GM18517 (cell line): Measurements from ENCODE around the gene ROM1.
"Not testable (repeated sequence)": the region's sequence is repeated elsewhere in the genome, so short reads cannot be mapped to it uniquely, and the experiment has no call there.

Experiments
- ATAC-seq: cut with Tn5 transposase; IDR thresholded peaks from one replicate; pipeline ENCODE4 v1.9.1; 2021; ENCODE audit warnings: mild to moderate bottlenecking, moderate library complexity; ENCODE audit not compliant: unreplicated experiment

ROM1 gene

GRCh38 chr11:62585356-62585755 is 27.7 kb upstream of the ROM1 start:
- ATAC-seq = not testable (repeated sequence)

- ATAC-seq = no peak
These were observed 24.0 kb upstream of the ROM1 start for GRCh38 chr11:62588966-62589637.

DNA sequence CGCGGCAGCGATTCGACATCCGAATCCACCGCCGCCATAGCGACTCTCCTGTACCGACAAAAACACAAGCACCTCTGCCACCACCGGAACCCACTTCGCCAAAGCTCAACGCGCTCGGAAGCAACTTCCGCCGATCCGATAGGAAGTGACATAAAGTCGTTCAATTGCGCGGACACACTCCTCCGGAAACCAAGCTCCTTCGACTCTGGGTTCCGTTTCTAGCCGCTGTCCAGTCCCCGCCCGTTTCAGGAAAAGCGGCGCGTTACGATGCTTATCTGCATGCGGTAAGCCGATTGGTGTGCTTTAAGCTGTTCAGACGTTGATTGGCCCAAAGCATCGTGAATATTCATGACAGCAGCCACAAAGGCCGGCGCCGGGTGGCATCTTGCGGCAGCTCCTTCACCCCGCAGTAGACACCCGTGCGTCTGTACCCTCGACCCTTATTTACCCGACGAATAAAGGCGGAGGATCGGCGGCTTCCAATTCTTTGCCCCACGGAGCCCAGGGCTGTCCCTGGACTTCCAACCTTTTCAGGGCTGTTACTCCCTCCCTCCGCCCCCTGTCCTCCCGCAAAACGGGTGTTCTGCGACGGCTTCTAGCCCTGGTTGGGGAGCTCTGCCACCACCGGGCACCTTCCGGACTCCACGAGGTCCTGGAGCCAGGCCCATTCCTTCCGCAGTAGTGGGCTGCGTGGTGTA is 21.5 kb upstream of the ROM1 start, which contains the start of gene TUT1:
TUT1 (minus strand) TSS at position 76 of the 698 bp plus-strand sequence; CDS start at position 38, 38 bp downstream.
- peak; percentile 79 for ATAC-seq

- ATAC-seq = no peak
These were observed 20.8 kb upstream of the ROM1 start for GRCh38 chr11:62592146-62592815.

DNA sequence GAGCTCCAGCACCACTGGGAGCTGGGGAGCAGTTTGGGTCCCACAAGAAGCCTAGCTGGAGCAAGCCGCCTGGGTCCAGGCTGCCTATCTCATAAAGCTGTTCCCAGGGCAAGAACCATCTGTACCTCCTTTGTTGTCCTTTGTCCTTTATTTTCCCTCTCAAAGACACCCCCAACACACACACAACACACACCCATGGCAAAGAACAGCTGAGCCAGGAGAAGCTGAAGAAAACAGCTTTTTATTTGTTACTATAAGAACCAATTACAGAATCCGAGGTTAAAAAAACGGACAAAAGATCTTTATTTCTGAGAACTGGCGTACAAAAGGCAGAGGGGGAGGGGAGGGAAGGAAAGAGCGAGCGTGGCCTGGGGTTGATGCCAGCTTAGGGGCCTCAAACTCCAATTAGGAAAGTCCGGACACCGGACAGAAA is 20.1 kb upstream of the ROM1 start:
- no peak for ATAC-seq

DNA sequence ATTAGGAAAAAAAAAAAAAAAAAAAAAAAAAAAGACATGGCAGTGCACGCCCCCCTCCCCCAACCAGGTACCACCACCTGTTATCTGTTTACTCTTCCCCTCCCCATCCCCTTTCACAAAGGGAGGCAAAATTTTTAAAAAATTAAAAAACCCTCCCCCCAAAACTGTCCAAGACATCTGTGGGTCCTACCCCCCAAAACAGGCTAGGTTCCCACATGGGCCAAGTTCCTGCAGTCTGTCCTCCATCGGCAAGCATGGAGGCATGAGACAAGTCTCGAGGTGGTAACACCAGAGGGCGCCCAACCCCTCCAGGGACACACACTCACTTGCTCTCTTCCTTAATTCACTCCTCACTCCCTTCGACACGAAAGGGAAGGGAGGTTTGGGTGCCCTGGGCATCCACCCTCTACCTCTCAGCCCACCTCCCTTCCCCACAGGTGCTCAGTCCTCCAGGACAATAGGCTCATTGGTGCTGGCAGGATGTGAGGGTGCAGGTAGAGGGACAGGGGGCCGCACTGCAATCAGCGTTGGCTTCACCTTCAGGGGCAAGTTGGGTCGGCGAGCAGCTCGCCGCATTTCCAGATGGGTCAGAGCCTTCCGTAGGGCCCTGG is 19.5 kb upstream of the ROM1 start:
- no peak for ATAC-seq

GRCh38 chr11:62595124-62595523 is 17.9 kb upstream of the ROM1 start:
- no peak for ATAC-seq

DNA sequence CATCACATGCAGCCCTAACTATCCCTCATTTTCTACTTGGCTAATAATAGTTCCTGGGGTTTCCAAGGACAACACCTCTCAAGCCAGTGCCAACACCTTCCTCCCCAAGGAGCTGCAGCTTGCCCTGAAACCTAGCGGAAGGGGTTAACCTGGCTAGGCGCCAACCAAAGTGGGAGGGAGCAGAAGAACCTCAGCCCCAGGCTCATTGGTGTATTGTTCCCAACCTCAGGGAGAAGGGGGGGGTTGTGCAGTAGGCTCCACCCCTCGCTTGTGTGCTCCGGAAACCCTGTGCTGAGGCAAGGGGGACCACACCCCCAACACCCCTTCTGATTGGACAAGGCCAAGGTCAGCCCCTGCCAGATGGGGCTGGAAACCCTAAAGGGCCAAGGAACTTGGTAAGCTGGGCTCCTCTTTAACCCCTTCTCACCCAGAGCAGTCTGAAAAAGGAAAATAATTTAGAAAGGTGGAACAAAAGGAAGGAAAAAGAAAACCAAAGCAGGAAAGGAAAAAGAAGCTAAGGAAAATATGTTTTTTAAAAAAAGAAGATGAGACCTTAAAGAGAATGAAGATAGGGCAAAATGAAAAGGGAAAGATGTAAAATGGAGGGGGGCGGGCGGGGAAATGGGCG is 13.9 kb upstream of the ROM1 start:
- ATAC-seq = peak; percentile 41

DNA sequence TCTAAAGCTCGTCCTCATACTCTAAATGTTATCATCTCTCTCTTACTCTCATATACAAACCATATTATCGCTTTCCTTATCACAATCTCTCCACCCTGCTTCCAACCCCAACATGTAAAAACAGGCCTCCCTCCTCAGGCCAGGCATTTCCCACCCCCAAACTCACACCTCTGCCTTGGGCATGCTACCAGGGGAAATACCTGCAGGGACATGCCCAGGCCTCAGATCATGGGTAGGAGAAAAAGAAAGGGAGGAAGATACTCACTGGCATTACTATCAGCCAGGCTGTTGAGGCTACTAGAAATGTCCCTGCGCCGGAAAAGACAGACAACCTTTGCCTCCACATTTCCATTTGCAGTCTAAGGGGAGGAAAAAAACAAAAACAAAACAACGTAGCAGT is 13.2 kb upstream of the ROM1 start:
- ATAC-seq = no peak

- no peak for ATAC-seq
These were observed 12.5 kb upstream of the ROM1 start for GRCh38 chr11:62600367-62601121.

GRCh38 chr11:62601122-62601371 is 12.0 kb upstream of the ROM1 start:
- no peak for ATAC-seq

DNA sequence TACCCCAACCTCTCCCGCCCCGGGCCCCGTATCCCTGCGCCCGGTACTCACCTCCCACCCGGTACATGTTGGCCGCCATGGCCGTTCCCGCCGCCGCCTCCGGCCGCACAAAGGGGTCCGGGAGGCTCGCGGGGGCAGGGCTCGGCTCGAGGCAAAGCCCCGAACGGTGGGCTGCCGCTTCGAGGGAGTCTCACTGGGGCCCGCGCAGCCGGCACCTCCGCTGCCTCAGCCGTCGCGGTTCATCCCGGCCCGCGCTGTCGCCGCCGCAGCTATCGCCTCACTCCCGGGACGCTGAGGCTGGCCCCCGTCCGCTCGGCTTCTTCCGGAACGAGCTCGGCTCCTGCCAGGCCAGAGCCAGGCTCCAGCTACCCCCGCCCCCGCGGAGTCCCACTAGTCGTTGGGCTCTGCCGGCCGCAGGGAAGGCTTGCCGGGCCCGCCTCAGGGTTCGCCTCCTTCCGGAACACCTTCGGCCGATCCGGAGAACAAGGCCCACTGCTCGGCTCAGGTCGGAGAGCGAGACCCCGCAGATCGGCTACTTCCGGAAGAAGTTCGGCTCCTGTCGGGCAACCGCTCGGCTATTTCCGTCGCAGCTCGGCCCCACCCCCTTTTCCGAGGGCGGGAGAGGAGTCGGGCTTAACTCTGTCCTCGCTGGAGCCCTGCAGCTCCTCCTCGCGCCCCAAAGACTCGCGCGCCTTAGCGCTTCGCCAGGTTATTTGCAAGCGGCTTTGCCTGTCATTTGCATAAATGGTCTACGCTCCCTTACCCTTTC is 11.5 kb upstream of the ROM1 start, which contains the start of gene MTA2:
MTA2 (minus strand) TSS at position 494 of the 769 bp plus-strand sequence; CDS start at position 79, 415 bp downstream.
- ATAC-seq = peak; percentile 67

- no peak for ATAC-seq
These were observed 10.7 kb upstream of the ROM1 start for GRCh38 chr11:62602141-62603071.

GRCh38 chr11:62603072-62603408 is 10.0 kb upstream of the ROM1 start:
- ATAC-seq = no peak

DNA sequence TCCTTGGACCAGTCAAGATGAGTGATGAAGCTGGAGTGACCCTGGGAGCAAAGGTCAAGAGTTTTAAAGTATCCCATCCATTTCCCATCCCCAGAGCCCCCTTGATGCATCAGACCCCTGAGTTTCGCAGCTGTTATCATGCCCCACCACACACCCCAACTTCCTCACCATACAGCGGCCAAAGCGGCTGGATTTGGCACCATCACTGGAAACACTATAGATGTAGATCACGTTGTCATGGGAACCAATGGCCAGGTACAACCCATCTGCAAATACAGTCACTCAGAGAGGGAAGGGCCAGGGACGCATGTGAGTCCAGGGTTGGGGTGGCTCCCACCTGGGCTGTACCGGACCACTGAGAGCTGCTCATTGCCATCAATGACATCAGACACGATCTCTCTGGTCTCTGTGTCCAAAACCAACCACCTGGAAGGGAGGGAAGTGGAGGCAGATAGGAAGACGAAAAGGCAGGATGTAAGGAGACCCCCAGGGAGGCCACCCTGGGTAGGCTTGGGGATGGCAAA is 9.2 kb upstream of the ROM1 start:
- ATAC-seq = no peak

DNA sequence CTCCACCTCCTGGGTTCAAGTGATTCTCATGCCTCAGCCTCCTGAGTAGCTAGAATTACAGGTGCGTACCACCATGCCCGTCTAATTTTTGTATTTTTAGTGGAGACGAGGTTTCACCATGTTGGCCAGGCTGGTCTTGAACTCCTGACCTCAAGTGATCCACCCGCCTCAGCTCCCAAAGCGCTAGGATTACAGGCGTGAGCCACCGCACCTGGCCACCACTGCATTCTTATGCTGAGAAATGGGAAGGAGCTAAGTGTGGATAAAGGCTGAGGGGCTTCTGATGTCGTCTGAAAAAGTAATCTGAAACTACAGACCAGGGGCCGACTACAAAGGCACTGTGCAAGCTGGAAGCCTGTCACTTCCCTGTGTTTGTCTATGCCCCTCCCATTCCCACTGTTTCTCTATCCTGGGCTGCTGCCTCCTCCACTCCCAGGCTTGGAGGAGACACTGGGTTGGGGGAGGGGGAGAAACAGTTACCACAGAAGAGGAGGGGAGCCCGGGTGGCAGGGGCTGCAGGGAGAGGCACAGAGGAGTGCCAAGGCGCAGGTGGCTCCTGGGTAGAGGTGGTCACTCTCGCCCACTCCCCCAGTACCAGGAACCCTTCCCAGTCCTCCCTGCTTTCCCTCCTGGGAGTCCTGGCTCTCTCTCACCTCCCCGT is 8.5 kb upstream of the ROM1 start:
- no peak for ATAC-seq

GRCh38 chr11:62605467-62605866 is 7.6 kb upstream of the ROM1 start:
- no peak for ATAC-seq

DNA sequence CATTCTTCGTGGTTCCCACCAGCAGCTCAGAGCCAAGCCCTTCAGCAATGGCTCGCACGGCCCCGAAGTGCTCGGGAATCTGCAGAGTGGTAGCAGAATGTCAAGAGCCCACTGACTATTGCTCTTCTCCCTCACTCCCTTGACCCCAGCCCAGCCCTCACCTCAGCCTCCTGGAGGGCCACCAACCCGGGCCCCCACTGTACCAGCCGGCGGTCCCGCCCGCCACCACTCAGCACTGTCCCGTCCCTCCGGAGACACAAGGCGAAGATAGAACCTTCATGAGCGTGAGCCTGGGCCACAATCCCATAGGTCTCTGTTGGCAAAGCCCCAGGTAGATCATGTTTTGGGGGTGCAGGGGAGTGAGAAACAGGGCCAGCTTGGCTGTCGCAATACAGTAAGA is 7.2 kb upstream of the ROM1 start:
- ATAC-seq = no peak
